Liver (tissue), 3 donors: ENCODE results near the gene C1orf216.

ENCODE experiments used
- EGR1 ChIP-seq, 2 donors: IDR thresholded peaks; 2 replicates each; pipeline ENCODE4 v1.6.1; 2016 to 2018; ENCODE audit warnings: antibody characterized with exemption in 2 of 2, low read depth in 2 of 2
- GABPA ChIP-seq, 2 donors: IDR thresholded peaks in 1 of 2; conservative IDR thresholded peaks in 1 of 2; 2 replicates each; pipeline ENCODE4 v1.6.1; 2016; ENCODE audit warnings: antibody characterized with exemption in 2 of 2, mild to moderate bottlenecking in 1 of 2, moderate library complexity in 1 of 2
- HNF4A ChIP-seq, 2 donors: conservative IDR thresholded peaks; 2 replicates each; pipeline ENCODE4 v1.6.1; 2016; ENCODE audit warnings: antibody characterized with exemption in 2 of 2, mild to moderate bottlenecking in 2 of 2
- HNF4G ChIP-seq: IDR thresholded peaks from 2 replicates; pipeline ENCODE4 v1.6.1; 2016; ENCODE audit warnings: antibody characterized with exemption
- JUND ChIP-seq, 2 donors: IDR thresholded peaks; 2 replicates each; pipeline ENCODE4 v1.6.1; 2016; ENCODE audit warnings: antibody characterized with exemption in 2 of 2
- RAD21 ChIP-seq, 2 donors: IDR thresholded peaks; 2 replicates each; pipeline ENCODE4 v1.6.1; 2016; ENCODE audit warnings: antibody characterized with exemption in 2 of 2, mild to moderate bottlenecking in 2 of 2
- SP1 ChIP-seq: IDR thresholded peaks from 2 replicates; pipeline ENCODE4 v1.6.1; 2018; ENCODE audit warnings: antibody characterized with exemption, mild to moderate bottlenecking
- YY1 ChIP-seq: IDR thresholded peaks from 2 replicates; pipeline ENCODE4 v1.6.1; 2016; ENCODE audit warnings: antibody characterized with exemption, mild to moderate bottlenecking
- TF ChIP-seq, protein P1 (sequence below): fragments of 150-350 bp; IDR thresholded peaks from 2 replicates; pipeline ENCODE4 v1.5.1; 2017; ENCODE audit warnings: improper control_type of control experiment, low read depth, low read length; ENCODE audit not compliant: missing input control
- TF ChIP-seq, protein P2 (sequence below): IDR thresholded peaks from 2 replicates; pipeline ENCODE4 v1.6.1; 2016; ENCODE audit warnings: antibody characterized with exemption, mild to moderate bottlenecking
- TF ChIP-seq, protein P3 (sequence below): IDR thresholded peaks from 2 replicates; pipeline ENCODE4 v1.6.1; 2016; ENCODE audit warnings: antibody characterized with exemption
- TF ChIP-seq, protein P4 (sequence below): IDR thresholded peaks from 2 replicates; pipeline ENCODE4 v1.6.1; 2016; ENCODE audit warnings: antibody characterized with exemption
- donor health status: healthy.
- donor health status: healthy.

DNA sequence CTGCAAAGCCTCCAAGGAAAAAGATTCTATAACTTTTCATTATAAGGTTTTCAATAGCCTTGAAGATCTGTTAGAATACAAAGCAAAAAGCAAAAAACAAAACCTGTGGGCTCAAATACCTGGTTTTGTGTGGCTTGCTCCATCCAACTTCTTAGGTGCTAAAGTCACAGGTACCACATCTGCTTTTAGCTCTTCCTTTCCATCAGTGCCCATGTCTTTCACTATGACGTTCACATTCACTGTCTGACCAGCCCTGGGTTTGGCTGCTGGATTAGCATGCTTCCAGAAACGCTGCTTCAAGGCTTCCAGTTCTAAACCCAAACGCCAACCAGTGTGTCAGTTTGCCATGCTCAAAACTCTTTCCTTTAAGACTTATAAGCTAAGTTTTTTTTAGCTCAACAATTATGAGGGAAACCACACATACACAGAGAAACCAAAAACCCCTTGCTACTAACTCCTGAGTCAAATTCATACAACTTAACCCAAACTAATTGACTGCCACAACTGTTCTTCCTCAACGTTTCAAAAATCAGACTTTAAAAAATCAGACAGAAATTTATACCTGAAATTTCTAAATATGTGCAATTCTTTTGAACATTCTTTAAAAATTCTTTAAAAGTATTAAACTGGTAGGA is 35.1 kb upstream of the C1orf216 start:
- TF ChIP-seq, protein P1, sequence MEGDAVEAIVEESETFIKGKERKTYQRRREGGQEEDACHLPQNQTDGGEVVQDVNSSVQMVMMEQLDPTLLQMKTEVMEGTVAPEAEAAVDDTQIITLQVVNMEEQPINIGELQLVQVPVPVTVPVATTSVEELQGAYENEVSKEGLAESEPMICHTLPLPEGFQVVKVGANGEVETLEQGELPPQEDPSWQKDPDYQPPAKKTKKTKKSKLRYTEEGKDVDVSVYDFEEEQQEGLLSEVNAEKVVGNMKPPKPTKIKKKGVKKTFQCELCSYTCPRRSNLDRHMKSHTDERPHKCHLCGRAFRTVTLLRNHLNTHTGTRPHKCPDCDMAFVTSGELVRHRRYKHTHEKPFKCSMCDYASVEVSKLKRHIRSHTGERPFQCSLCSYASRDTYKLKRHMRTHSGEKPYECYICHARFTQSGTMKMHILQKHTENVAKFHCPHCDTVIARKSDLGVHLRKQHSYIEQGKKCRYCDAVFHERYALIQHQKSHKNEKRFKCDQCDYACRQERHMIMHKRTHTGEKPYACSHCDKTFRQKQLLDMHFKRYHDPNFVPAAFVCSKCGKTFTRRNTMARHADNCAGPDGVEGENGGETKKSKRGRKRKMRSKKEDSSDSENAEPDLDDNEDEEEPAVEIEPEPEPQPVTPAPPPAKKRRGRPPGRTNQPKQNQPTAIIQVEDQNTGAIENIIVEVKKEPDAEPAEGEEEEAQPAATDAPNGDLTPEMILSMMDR: no peak
- TF ChIP-seq, protein P2, sequence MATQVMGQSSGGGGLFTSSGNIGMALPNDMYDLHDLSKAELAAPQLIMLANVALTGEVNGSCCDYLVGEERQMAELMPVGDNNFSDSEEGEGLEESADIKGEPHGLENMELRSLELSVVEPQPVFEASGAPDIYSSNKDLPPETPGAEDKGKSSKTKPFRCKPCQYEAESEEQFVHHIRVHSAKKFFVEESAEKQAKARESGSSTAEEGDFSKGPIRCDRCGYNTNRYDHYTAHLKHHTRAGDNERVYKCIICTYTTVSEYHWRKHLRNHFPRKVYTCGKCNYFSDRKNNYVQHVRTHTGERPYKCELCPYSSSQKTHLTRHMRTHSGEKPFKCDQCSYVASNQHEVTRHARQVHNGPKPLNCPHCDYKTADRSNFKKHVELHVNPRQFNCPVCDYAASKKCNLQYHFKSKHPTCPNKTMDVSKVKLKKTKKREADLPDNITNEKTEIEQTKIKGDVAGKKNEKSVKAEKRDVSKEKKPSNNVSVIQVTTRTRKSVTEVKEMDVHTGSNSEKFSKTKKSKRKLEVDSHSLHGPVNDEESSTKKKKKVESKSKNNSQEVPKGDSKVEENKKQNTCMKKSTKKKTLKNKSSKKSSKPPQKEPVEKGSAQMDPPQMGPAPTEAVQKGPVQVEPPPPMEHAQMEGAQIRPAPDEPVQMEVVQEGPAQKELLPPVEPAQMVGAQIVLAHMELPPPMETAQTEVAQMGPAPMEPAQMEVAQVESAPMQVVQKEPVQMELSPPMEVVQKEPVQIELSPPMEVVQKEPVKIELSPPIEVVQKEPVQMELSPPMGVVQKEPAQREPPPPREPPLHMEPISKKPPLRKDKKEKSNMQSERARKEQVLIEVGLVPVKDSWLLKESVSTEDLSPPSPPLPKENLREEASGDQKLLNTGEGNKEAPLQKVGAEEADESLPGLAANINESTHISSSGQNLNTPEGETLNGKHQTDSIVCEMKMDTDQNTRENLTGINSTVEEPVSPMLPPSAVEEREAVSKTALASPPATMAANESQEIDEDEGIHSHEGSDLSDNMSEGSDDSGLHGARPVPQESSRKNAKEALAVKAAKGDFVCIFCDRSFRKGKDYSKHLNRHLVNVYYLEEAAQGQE: no peak
- no peak for TF ChIP-seq YY1
- TF ChIP-seq, protein P3, sequence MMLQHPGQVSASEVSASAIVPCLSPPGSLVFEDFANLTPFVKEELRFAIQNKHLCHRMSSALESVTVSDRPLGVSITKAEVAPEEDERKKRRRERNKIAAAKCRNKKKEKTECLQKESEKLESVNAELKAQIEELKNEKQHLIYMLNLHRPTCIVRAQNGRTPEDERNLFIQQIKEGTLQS: no peak
- no peak for TF ChIP-seq SP1
- no peak for TF ChIP-seq HNF4G
- no peak for TF ChIP-seq EGR1 (IDR thresholded peaks at IDR 0.05; ENCODE audit: low read depth in 2 of 2)
- no peak for TF ChIP-seq GABPA (IDR thresholded peaks at IDR 0.05 in 1 of 2, conservative IDR thresholded peaks at IDR 0.05 in 1 of 2)
- no peak for TF ChIP-seq RAD21 (IDR thresholded peaks at IDR 0.05)
- TF ChIP-seq, protein P4, sequence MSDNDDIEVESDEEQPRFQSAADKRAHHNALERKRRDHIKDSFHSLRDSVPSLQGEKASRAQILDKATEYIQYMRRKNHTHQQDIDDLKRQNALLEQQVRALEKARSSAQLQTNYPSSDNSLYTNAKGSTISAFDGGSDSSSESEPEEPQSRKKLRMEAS: no peak
- no peak for TF ChIP-seq HNF4A (conservative IDR thresholded peaks at IDR 0.05)
- no peak for TF ChIP-seq JUND (IDR thresholded peaks at IDR 0.05)
